Left cardiac atrium (tissue), 4 donors: ENCODE measurements around the gene B3GNT2. TPM values are rescaled to one million over a fixed set of nuclear protein-coding genes. Genes with fewer than 3 reads are reported as not detected.
A peak's percentile ranks its signal among the peaks of the same experiment; 100 is the strongest.
"Not testable (repeated sequence)": the region's sequence is repeated elsewhere in the genome, so short reads cannot be mapped to it uniquely, and the experiment has no call there.

Source experiments
- ATAC-seq, 2 donors: fragments of 200-7000 bp; cut with Tn5 transposase; one replicate each; pipeline ENCODE4 v1.9.1; 2020; ENCODE audit warnings: mild to moderate bottlenecking in 2 of 2, moderate library complexity in 2 of 2
- DNase-seq: peaks from one replicate; pipeline ENCODE4 v3.0.0-alpha.2; 2020
- intact Hi-C, 2 donors: fragments of 100-400 bp; cut with DNase I; formaldehyde crosslinking; loops; one replicate each; pipeline versions ENCODE4 v1.14.1 to v1.15.1; 2022 to 2023
- total RNA-seq, 2 donors: library from RNA; stranded (reverse); fragmentation: NEBNext Ultra II Directional; extraction: Animal tissue kit (Norgen Biotek cat#: 25700); gene quantifications; one replicate each; pipeline ENCODE4 v1.2.1, GENCODE V29; 2021
- donor health status: DM: no; HTN: yes; CAD: no.
- donor health status: DM: no; HTN: yes; CAD: no; lungs with severe emphysema.
- donor health status: DM: yes; HTN: yes; CAD: no.
- donor health status: Dilated cardiomyopathy.

The B3GNT2 gene
- total RNA-seq, 2 donors from 2014 or later = 13.4 to 13.8 TPM

- ATAC-seq = no peak
- no peak for DNase-seq
- intact Hi-C loops = loop anchor here (10.0 kb wide), 1 partner anchor 167 kb away; no protein-coding TSS in a partner anchor
Observed at GRCh38 chr2:62181843-62182242, 14.1 kb upstream of the B3GNT2 start.

- no peak for ATAC-seq
- DNase-seq = no peak
- intact Hi-C loops = loop anchor here (10.0 kb wide), 1 partner anchor 170 kb away; no protein-coding TSS in a partner anchor
Observed at GRCh38 chr2:62184512-62185230, 11.2 kb upstream of the B3GNT2 start.

- ATAC-seq = no peak
- intact Hi-C loops = loop anchor here (10.0 kb wide), 1 partner anchor 171 kb away; no protein-coding TSS in a partner anchor
- no peak for DNase-seq
Observed at GRCh38 chr2:62185475-62186155, 10.3 kb upstream of the B3GNT2 start.

GRCh38 chr2:62186156-62186905, 9.6 kb upstream of the B3GNT2 start:
- DNase-seq (no peak), ATAC-seq (peak; percentile 51 to 56)
- intact Hi-C loops = loop anchor here (10.0 kb wide), 1 partner anchor 172 kb away; no protein-coding TSS in a partner anchor

GRCh38 chr2:62187246-62187645, 8.7 kb upstream of the B3GNT2 start:
- peak in 1 of 2 donors; percentile 17 for ATAC-seq
- no peak for DNase-seq
- intact Hi-C loops = loop anchor here (10.0 kb wide), 1 partner anchor 172 kb away; no protein-coding TSS in a partner anchor

- no peak for ATAC-seq
- DNase-seq = no peak
- intact Hi-C loops = loop anchor here (10.0 kb wide), 1 partner anchor 174 kb away; no protein-coding TSS in a partner anchor
Observed at GRCh38 chr2:62188416-62188815, 7.5 kb upstream of the B3GNT2 start.

- ATAC-seq (no peak), DNase-seq (no peak)
- intact Hi-C loops = loop anchor here (10.0 kb wide), 1 partner anchor 174 kb away; no protein-coding TSS in a partner anchor
Observed at GRCh38 chr2:62189196-62189595, 6.7 kb upstream of the B3GNT2 start.

GRCh38 chr2:62192811-62193210, 3.1 kb upstream of the B3GNT2 start:
- DNase-seq (no peak), ATAC-seq (no peak)
- intact Hi-C loops = loop anchor here in 1 of 2 donors (10.0 kb wide), 2 partner anchors 222 to 278 kb away; no protein-coding TSS in a partner anchor

GRCh38 chr2:62194558-62195420, 1.1 kb upstream of the B3GNT2 start:
- peak in 1 of 2 donors; percentile 8 for ATAC-seq
- intact Hi-C loops = loop anchor here in 1 of 2 donors (10.0 kb wide), 2 partner anchors 220 to 280 kb away; no protein-coding TSS in a partner anchor
- peak; percentile 39 for DNase-seq

- intact Hi-C loops = loop anchor here in 1 of 2 donors (10.0 kb wide), 2 partner anchors 218 to 282 kb away; no protein-coding TSS in a partner anchor
- DNase-seq (peak; percentile 58), ATAC-seq (peak; percentile 62 to 68)
Observed at GRCh38 chr2:62196278-62196901, 475 bp downstream of the B3GNT2 start.

- peak; percentile 63 for DNase-seq
- intact Hi-C loops = loop anchor here in 1 of 2 donors (10.0 kb wide), 2 partner anchors 218 to 282 kb away; no protein-coding TSS in a partner anchor
- peak in 1 of 2 donors; percentile 31 for ATAC-seq
Observed at GRCh38 chr2:62197011-62197924, 1.4 kb downstream of the B3GNT2 start.

- DNase-seq (no peak), ATAC-seq (no peak)
- intact Hi-C loops = loop anchor here in 1 of 2 donors (10.0 kb wide), 2 partner anchors 217 to 283 kb away; no protein-coding TSS in a partner anchor
Observed at GRCh38 chr2:62197925-62198633, 2.2 kb downstream of the B3GNT2 start.

GRCh38 chr2:62198854-62199253, 2.9 kb downstream of the B3GNT2 start:
- not testable (repeated sequence) for DNase-seq, ATAC-seq
- intact Hi-C loops = loop anchor here in 1 of 2 donors (10.0 kb wide), 2 partner anchors 216 to 284 kb away; no protein-coding TSS in a partner anchor

- intact Hi-C loops = loop anchor here (5.0 to 10.0 kb wide), 4 partner anchors 95 to 285 kb away; no protein-coding TSS in a partner anchor
- DNase-seq (no peak), ATAC-seq (no peak)
Observed at GRCh38 chr2:62199392-62200125, 3.6 kb downstream of the B3GNT2 start.

GRCh38 chr2:62200291-62200841, 4.5 kb downstream of the B3GNT2 start:
- ATAC-seq = no peak
- intact Hi-C loops = loop anchor here (5.0 to 10.0 kb wide), 2 partner anchors 94 to 107 kb away; no protein-coding TSS in a partner anchor

More at GRCh38 chr2:62200291-62200841, 4.5 kb downstream of the B3GNT2 start:
- no peak for DNase-seq
